ENCODE measurements around the gene HCN1. TPM values are rescaled to one million over a fixed set of nuclear protein-coding genes. Genes with fewer than 3 reads are reported as not detected.

Gene HCN1
- total RNA-seq, 6 donors from 2014 or later, result 0.06 to 0.07 TPM; not detected in 4

GRCh38 chr5:45261125-45261524 is 435.1 kb downstream of the HCN1 start:
- 91 to 92% methylated on average over 4 of the region's 4 CpGs for WGBS, 2 donors
- DNase-seq (no peak), ATAC-seq (ENCODE audit: low FRiP score in 2 of 2) (no peak)
- Histone ChIP-seq H3K4me1 (no peaks in the 10 kb centered on the region), H3K36me3 (no peaks in the 10 kb centered on the region), H3K27ac (no peak overlapping the region), H3K9me3 (no peaks in the 10 kb centered on the region), H3K27me3 (no peaks in the 10 kb centered on the region), H3K4me3 (no peak overlapping the region)
- TF ChIP-seq EP300 (IDR thresholded peaks at IDR 0.05), result no peak

DNA sequence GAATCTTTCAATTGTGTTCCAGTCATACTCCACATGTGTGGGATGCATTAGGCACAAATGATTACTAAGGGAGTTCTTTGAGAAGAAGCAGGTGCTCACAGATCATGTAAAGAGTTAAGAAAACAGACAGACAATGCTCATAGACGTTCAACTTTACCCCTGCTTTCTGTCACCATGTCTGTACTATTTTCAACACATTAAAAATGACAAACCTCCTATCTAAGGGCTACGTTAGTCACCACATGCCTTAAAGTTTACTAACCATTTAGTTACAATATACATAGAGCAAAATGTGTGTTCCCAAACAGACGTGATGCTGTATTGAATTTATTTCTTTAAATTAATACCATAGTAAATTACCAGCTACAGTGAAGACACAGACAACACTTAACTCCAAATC is 435.9 kb downstream of the HCN1 start:
- H3K4me3 ChIP-seq, result no peak overlapping the region
- ATAC-seq (ENCODE audit: low FRiP score in 2 of 2), result no peak
- H3K27ac ChIP-seq, result no peak overlapping the region
- TF ChIP-seq, protein P1, sequence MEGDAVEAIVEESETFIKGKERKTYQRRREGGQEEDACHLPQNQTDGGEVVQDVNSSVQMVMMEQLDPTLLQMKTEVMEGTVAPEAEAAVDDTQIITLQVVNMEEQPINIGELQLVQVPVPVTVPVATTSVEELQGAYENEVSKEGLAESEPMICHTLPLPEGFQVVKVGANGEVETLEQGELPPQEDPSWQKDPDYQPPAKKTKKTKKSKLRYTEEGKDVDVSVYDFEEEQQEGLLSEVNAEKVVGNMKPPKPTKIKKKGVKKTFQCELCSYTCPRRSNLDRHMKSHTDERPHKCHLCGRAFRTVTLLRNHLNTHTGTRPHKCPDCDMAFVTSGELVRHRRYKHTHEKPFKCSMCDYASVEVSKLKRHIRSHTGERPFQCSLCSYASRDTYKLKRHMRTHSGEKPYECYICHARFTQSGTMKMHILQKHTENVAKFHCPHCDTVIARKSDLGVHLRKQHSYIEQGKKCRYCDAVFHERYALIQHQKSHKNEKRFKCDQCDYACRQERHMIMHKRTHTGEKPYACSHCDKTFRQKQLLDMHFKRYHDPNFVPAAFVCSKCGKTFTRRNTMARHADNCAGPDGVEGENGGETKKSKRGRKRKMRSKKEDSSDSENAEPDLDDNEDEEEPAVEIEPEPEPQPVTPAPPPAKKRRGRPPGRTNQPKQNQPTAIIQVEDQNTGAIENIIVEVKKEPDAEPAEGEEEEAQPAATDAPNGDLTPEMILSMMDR (IDR thresholded peaks at IDR 0.05), result no peak
- TF ChIP-seq POLR2A (IDR thresholded peaks at IDR 0.05) (no peak), POLR2AphosphoS5 (IDR thresholded peaks at IDR 0.05) (no peak), EP300 (IDR thresholded peaks at IDR 0.05) (no peak)
- no peaks in the 10 kb centered on the region for H3K9me3 ChIP-seq
- H3K4me1 ChIP-seq, result no peaks in the 10 kb centered on the region
- H3K27me3 ChIP-seq, result no peaks in the 10 kb centered on the region
- no peaks in the 10 kb centered on the region for H3K36me3 ChIP-seq
- WGBS, 2 donors, result 55 to 57% methylated on average over 3 of the region's 3 CpGs
- DNase-seq, result no peak

- Histone ChIP-seq H3K27me3 (no peaks in the 10 kb centered on the region), H3K9me3 (no peaks in the 10 kb centered on the region), H3K27ac (no peak overlapping the region), H3K4me3 (no peak overlapping the region), H3K36me3 (no peaks in the 10 kb centered on the region), H3K4me1 (no peaks in the 10 kb centered on the region)
- TF ChIP-seq EP300 (IDR thresholded peaks at IDR 0.05) (no peak), POLR2A (IDR thresholded peaks at IDR 0.05) (no peak), POLR2AphosphoS5 (IDR thresholded peaks at IDR 0.05) (no peak)
- TF ChIP-seq, protein P1 (IDR thresholded peaks at IDR 0.05), result no peak
- no peak for DNase-seq
- ATAC-seq (ENCODE audit: low FRiP score in 2 of 2), result no peak
- WGBS, 2 donors, result 43% methylated on average over 1 of the region's 1 CpG
Observed at GRCh38 chr5:45252978-45253377, 443.2 kb downstream of the HCN1 start.

DNA sequence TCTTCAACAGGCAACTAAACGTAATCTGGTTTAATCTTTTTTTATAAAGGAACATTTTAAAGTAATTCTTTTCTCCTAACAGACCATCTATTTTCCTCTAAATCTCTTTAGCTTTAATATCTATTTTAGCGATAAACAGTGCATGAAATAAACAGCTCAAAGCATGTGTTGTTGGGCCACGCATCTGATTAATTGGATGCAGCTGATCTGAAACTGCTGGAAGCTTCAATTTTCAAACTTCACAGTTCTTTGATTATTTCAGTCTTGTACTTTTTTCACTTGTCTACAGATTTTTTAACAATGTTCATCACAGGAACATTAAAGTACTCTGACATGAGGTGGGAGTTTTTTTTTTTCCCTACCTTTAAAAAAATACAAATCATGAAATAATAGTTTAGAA is 443.6 kb downstream of the HCN1 start:
- no peak overlapping the region for H3K4me3 ChIP-seq
- H3K27me3 ChIP-seq, result no peaks in the 10 kb centered on the region
- no peak overlapping the region for H3K27ac ChIP-seq
- DNase-seq, result no peak
- TF ChIP-seq POLR2A (IDR thresholded peaks at IDR 0.05) (no peak), POLR2AphosphoS5 (IDR thresholded peaks at IDR 0.05) (no peak)
- no peak for ATAC-seq (ENCODE audit: low FRiP score in 2 of 2)
- no peaks in the 10 kb centered on the region for H3K4me1 ChIP-seq
- H3K9me3 ChIP-seq, result no peaks in the 10 kb centered on the region
- 49 to 82% methylated on average over 3 of the region's 3 CpGs for WGBS, 2 donors
- no peaks in the 10 kb centered on the region for H3K36me3 ChIP-seq

DNA sequence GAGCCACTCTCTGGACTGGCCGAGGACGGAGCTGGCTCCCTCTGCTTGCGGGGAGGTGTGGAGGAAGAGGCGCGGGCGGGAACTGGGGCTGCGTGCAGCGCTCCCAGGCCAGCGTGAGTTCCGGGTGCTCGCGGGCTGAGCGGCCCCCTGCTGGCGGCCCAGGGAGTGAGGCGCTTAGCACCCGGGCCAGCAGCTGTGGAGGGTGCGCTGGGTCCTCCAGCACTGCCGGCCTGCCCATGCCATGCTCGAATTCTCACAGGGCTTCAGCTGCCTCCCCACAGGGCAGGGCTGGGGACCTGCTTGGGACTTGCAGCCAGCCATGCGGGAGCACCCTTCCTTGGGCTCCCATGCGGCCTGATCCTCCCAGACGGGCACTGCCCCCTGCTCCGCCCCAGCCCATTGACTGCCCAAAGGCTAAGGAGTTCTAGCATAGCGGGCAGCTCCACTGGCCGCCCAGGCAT is 470.6 kb downstream of the HCN1 start:
- H3K36me3 ChIP-seq, result no peaks in the 10 kb centered on the region
- no peak overlapping the region for H3K27ac ChIP-seq
- TF ChIP-seq POLR2A (IDR thresholded peaks at IDR 0.05) (no peak), EP300 (IDR thresholded peaks at IDR 0.05) (no peak), POLR2AphosphoS5 (IDR thresholded peaks at IDR 0.05) (no peak)
- TF ChIP-seq, protein P1 (IDR thresholded peaks at IDR 0.05), result no peak
- H3K4me1 ChIP-seq, result no peaks in the 10 kb centered on the region
- 94 to 95% methylated on average over 13 to 14 of the region's 25 CpGs for WGBS, 2 donors
- H3K9me3 ChIP-seq, result peaks cover 0 to 7% (median 2%) of the 10 kb centered on the region in 4 donors
- H3K27me3 ChIP-seq, result no peaks in the 10 kb centered on the region
- ATAC-seq (ENCODE audit: low FRiP score in 2 of 2), result peak in 1 of 2 donors; percentile 31
- peak in 1 of 2 donors; percentile 63 for DNase-seq
- H3K4me3 ChIP-seq, result no peak overlapping the region

DNA sequence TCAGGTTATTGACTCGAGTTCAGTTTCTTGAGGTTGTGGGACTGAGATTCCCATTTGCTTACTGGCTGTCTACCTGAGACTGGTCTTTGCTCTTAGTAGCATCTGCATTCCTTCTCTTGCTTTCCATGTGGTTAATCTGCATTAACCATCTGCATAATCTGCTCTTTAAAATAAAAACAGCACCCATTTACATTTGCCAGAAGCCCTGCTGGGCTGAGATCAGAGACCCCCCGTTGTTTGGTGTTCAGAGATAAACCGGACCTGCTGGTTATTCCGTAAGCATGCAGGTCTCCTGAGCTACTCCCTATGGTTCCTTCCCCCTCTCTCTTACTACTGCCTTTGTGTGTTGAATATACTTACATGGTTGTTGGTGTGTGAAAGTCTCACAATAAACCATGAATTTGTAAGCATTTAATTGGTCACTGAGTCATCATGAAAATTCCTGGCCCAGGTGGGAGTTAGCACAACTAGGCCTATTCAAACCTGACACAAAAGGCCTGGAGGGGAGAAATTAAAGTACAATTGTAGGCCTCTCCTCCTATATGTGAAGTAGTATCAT is 490.7 kb downstream of the HCN1 start:
- Histone ChIP-seq H3K36me3 (no peaks in the 10 kb centered on the region), H3K9me3 (no peaks in the 10 kb centered on the region), H3K27me3 (no peaks in the 10 kb centered on the region), H3K4me1 (no peaks in the 10 kb centered on the region), H3K27ac (no peak overlapping the region), H3K4me3 (no peak overlapping the region)
- WGBS, 2 donors, result 86 to 88% methylated on average over 4 of the region's 4 CpGs
- DNase-seq, result no peak
- ATAC-seq (ENCODE audit: low FRiP score in 2 of 2), result no peak
- TF ChIP-seq, protein P1 (IDR thresholded peaks at IDR 0.05), result no peak
- TF ChIP-seq POLR2A (IDR thresholded peaks at IDR 0.05) (no peak), POLR2AphosphoS5 (IDR thresholded peaks at IDR 0.05) (no peak)
